Measurements from ENCODE around the gene CC2D1A.

- no peak for TF ChIP-seq CTCF (IDR thresholded peaks at IDR 0.05)
- no peak for TF ChIP-seq POLR2A (IDR thresholded peaks at IDR 0.05)
Measured at GRCh38 chr19:13876834-13877233, 29.2 kb upstream of the CC2D1A start, which contains the start of gene NANOS3.
